ENCODE measurements around the gene MRPL20.

DNA sequence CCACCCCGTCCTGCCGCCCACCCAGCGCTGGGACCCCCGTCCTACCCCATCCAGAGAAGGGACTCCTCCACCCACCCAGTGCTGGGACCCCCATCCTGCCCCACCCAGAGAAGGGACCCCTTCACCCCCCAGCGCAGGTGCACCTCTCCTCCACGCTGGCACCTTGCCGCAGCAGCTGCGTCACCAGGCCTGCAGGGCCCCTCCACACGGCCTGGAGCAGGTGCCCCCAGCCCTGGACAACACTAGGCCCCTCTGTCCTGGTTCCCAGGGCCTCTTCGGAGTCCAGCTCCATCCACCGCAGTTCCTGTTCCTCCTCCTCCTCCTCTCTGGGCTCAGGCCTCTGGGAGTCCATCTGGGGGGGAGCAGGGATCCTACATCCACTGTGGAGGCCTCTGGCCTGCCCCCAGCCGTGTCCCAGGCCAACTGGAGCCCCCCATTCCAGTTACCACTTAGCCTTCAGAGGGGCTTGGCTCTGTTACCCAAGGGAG is 13.6 kb upstream of the MRPL20 start:
- TF ChIP-seq CTCF (IDR thresholded peaks at IDR 0.05): no peak
- no peak for TF ChIP-seq POLR2A (IDR thresholded peaks at IDR 0.05)
- TF ChIP-seq POLR2AphosphoS5 (IDR thresholded peaks at IDR 0.05): no peak
